Measurements from ENCODE around the gene AFTPH.

Gene AFTPH

GRCh38 chr2:64523666-64524603, at the start of gene AFTPH:
Gene AFTPH (plus strand): TSS chr2:64524328. CDS start chr2:64551475, 27,147 bp downstream.
- DNase-seq: peak; percentile 99

GRCh38 chr2:64474636-64475035, 49.5 kb upstream of the AFTPH start:
- DNase-seq: no peak

- DNase-seq: no peak
Observed at GRCh38 chr2:64477037-64477436, 47.1 kb upstream of the AFTPH start.

GRCh38 chr2:64477979-64478378, 46.1 kb upstream of the AFTPH start:
- DNase-seq: no peak

GRCh38 chr2:64478502-64479230, 45.5 kb upstream of the AFTPH start:
- DNase-seq: no peak

GRCh38 chr2:64479259-64480117, 44.6 kb upstream of the AFTPH start:
- DNase-seq: no peak

- DNase-seq: no peak
Observed at GRCh38 chr2:64481665-64482064, 42.5 kb upstream of the AFTPH start.

- DNase-seq: no peak
Observed at GRCh38 chr2:64482243-64482642, 41.9 kb upstream of the AFTPH start.

- DNase-seq: peak; percentile 61
Observed at GRCh38 chr2:64482765-64483504, 41.2 kb upstream of the AFTPH start.

GRCh38 chr2:64485331-64485730, 38.8 kb upstream of the AFTPH start:
- DNase-seq: no peak

- no peak for DNase-seq
Observed at GRCh38 chr2:64485961-64486360, 38.2 kb upstream of the AFTPH start.

GRCh38 chr2:64487256-64488049, 36.7 kb upstream of the AFTPH start:
- DNase-seq: no peak

- DNase-seq: peak; percentile 49
Observed at GRCh38 chr2:64488050-64488974, 35.8 kb upstream of the AFTPH start.

GRCh38 chr2:64489081-64489751, 34.9 kb upstream of the AFTPH start:
- DNase-seq: no peak

GRCh38 chr2:64491426-64491825, 32.7 kb upstream of the AFTPH start:
- peak; percentile 42 for DNase-seq

GRCh38 chr2:64492272-64492671, 31.9 kb upstream of the AFTPH start:
- no peak for DNase-seq

- DNase-seq: no peak
Observed at GRCh38 chr2:64492821-64493220, 31.3 kb upstream of the AFTPH start.

- no peak for DNase-seq
Observed at GRCh38 chr2:64493788-64494187, 30.3 kb upstream of the AFTPH start.

GRCh38 chr2:64498438-64498837, 25.7 kb upstream of the AFTPH start:
- DNase-seq: no peak

GRCh38 chr2:64500549-64500948, 23.6 kb upstream of the AFTPH start:
- DNase-seq: no peak

Data from fibroblast of skin of right biceps (primary cell).